ENCODE results near the gene FYTTD1. TPM values are rescaled to one million over a fixed set of nuclear protein-coding genes. Genes with fewer than 3 reads are reported as not detected.

FYTTD1 gene
- total RNA-seq, 1 experiment from 2014 or later, result 55.8 TPM

DNA sequence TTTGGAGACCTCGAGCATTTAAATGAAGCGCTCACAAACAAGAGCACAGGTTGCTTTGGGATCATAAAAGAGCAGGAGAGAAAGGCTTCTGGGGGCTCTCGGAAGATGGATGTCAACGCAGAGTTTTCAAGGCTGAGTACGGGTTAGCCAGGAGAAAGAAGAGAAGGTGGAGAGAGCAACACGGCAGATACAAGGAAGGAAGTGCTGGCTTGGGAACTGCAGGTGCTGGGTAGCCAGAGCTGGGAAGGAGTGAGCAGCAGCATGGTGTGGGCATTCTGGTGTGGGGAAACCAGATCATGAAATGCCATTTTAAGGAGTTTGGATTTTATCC, 12.4 kb upstream of the FYTTD1 start:
- no peak for DNase-seq (ENCODE audit: low read depth)

DNA sequence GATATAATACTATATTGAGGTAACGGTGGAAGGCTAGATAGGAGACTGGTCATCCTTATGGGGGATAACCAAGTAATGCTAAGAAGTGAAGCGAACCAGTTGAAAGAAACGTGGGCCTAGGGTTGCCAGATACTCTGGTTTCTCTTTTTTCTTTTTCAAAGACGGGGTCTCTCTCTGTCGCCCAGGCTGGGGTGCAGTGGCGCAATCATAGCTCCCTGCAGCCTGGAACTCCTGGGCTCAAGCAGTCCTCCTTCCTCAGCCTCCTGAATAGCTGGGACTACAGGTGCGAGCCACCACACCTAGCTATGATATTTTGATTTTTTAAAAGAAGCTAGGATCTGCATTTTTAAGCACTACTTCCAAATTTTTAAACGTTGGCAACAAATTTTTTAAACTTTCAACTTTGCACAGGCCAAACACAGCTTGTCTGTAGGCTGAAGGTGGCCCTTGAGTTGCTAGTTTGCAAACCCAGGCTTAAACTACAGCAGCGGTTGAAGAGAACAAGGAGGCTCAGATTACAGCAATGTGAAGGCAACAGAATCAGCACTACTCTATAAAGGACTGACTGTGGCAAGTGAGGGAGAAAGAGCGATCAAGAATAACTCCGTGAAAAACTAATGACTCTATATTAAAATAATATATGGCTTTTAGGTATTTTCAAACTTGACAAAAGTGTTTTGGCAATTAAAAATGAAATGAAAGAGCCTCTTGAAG, 11.8 kb upstream of the FYTTD1 start:
- DNase-seq (ENCODE audit: low read depth), result no peak

- no peak for DNase-seq (ENCODE audit: low read depth)
Observed at GRCh38 chr3:197742787-197743186, 6.9 kb upstream of the FYTTD1 start.

DNA sequence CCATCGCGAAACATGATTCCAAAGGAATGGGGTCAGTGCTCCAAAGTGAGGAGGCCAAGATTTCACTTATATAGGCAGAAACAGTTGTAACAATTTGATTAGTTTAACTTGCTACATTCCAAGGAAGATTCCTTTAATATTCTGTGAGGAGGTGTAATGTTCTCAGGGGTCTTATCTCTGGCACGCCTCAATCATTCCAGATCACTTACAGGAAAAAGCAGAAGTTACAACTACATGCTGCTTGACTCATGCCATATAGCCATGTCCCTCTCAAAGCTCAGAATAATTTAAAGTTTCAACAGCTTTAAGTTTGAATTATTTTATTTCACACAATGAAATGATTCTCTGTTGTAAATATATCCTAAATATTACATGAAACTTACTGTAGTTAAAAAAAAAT, 3.5 kb upstream of the FYTTD1 start:
- DNase-seq (ENCODE audit: low read depth), result no peak

DNA sequence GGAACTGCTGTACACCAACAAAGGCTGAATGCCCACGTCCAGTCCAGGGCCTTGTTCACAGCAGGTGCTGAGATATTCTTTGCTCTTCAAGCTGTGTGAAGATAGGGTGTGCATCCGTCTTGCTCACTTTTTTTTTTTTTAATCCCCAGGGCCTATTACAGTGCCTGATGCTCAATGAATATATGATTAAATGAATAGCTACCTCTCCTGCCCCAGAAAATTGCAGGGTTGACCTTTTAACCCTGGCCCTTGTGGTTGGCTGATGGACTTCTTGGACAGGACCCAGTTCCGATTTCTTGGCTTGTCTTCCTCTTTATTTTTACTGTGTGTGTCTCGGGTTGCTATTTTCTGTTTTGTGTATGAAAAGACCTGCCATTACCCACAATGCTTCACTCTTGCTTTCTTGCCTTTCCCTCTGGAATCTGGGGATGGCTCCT, 2.9 kb upstream of the FYTTD1 start:
- no peak for DNase-seq (ENCODE audit: low read depth)

GRCh38 chr3:197748597-197749314, 927 bp upstream of the FYTTD1 start:
- DNase-seq (ENCODE audit: low read depth), result no peak

DNA sequence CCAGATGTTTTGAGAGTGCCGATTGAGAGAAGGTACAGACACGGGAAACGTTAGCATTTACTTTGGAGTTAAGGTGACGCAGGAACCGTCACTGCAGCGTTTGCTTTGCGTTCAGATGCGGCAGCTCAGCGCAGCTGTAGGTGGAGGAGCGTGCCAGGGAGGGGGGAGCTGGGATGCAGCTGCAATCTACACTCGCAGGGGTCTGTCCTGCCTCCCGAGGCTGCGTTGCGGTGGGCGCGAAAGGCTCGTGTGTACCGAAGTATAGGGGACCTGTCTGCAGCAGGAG, 425 bp upstream of the FYTTD1 start:
- peak; percentile 62 for DNase-seq (ENCODE audit: low read depth)

DNA sequence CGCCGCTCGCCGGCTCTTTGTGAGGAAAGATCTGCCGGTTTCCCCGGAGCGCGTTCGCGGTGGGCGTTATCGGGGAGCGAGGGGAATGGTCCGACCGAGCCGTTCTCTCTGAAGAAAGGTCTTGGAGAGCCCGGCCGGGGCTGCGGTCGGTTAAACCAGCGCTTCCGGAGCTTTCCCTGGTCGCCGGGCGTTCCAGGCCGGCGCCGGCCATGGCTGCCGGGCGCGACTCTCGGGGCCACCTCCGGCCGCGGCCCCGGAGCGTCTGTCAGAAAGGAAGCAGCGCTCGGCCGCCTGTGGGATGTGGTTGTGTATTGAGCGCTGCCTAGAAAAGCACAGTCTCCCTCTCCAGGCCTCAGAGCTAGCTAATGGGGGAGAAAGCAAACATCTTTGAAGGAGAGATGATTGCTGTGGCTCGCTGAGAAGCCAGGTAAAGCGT, 731 bp downstream of the FYTTD1 start:
- peak; percentile 78 for DNase-seq (ENCODE audit: low read depth)

GRCh38 chr3:197750858-197751737, 1.4 kb downstream of the FYTTD1 start:
- DNase-seq (ENCODE audit: low read depth), result peak; percentile 54

DNA sequence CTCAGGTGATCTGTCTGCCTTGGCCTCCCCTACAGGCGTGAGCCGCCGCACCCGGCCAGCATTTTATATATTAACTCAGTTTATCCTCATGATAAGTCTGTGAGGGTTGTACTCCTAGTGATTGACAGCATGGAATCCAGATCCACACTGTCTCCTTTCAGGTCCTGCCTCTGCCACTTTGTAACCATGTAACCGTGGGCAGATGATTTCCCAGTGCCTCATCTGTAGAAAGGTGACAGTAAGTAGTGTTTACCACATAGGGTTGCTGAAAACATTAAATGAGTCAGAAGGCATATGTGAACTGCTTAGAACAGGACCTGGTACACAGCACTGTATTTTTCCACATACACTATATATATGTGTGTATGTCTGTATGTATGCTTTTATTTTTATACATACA, 2.4 kb downstream of the FYTTD1 start:
- no peak for DNase-seq (ENCODE audit: low read depth)

DNA sequence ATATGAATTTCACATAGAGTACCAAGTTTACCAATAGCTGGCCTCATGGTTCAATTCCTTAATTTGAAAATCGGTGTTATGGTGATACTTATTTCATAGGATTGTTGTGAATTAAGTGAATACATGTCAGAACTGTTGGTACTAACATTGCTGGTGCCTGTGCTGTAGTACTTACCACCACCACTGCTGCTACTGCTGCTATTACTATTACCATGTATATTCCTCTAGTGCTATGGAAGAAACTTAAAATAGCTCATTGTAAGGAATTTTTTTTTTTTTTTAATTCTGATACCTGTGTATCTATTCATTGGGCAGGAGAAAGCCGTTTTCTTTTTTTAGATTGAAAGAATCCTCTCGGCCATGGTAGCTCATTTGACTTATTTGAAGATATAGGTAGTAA, 3.6 kb downstream of the FYTTD1 start:
- DNase-seq (ENCODE audit: low read depth), result no peak

DNA sequence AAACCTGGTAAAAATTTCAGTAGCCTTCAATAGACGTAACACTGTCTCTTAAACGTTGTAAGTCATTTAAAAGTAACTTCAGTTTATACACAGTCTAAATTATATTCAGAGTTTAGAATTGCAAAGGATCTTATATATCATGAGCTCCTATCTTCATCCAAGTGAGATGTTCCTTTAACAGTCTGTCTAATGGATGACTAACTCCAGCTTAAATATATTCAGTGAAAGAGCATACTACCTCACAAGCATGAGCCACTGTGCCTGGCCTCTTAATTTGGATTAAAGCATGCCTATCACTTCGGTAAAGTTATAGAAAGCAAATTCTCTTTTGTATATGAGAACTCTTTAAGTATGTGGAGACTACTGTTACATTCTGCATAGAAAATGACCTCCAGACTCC, 7.0 kb downstream of the FYTTD1 start:
- no peak for DNase-seq (ENCODE audit: low read depth)

DNA sequence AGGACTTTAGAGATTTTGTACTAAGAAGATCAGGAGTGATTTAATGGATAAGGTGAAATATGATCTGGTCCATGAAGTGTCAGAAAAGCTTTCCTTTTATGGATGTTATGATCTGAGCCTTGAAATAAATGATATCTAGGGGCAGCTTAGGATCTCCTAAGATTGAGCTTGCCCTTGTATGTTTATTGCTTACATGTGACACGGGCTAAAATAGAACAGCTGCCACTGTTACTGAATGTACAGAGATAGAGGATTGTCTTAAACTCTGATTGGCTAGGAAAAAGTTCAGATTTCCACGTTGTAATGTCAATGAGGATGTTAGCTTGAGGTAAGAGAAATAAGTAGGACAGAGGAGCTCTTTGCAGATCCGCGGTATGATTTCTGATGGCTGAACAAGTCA, 8.8 kb downstream of the FYTTD1 start:
- DNase-seq (ENCODE audit: low read depth), result no peak

DNA sequence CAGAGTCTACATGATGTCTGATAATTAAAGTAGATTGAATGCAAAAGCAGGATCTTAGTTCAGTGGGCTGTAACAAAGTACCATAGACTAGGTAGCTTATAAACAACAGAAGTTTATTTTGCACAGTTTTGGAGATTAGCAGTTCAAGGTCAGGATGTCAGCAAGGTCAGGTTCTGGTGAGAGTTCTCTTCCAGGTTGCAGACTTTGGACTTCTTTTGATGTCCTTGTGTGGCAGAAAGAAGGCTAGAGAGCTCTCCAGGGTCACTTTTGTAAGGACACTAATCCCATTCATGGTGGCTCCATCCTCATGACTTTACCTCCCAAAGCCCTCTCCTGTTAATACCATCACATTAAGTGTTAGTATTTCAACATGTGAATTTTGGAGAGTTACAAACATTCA, 12.1 kb downstream of the FYTTD1 start:
- DNase-seq (ENCODE audit: low read depth), result no peak

DNA sequence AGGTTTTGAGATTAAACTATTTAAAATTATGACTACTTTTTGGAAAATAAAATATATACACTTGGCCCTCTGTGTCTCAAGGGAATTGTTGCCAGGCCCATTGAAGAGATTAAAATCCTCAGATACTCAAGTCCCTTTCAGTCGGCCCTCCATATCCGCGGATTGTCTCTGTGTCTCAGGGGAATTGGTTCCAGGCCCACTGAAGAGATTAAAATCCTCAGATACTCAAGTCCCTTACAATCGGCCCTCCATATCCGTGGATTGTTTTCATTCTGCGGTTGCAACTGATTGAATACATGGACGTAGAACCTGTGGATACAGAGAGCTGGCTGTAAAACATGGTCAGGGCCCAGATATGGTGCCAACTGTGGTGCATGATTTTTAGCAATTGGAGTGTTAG, 25.6 kb downstream of the FYTTD1 start:
- no peak for DNase-seq (ENCODE audit: low read depth)

DNA sequence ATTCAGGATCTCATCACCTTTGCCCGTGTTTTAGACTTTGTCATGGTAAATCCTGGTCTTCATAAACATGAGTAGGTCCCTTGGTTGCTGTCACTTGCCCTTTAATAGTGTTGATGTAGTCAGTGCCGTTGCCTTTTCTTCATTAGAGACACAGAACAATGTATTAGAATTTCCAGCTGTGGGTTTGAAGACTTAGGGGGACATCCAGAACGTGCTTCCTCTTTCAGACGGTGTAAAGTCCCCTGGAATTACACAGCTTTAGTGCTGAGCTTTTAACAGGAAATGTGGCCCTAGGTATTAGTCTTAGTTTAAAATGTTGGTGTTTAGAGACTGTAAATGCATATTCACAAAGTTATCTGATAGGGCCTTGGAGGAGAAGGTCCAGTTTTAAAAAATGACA, 32.5 kb downstream of the FYTTD1 start:
- DNase-seq (ENCODE audit: low read depth), result no peak

DNA sequence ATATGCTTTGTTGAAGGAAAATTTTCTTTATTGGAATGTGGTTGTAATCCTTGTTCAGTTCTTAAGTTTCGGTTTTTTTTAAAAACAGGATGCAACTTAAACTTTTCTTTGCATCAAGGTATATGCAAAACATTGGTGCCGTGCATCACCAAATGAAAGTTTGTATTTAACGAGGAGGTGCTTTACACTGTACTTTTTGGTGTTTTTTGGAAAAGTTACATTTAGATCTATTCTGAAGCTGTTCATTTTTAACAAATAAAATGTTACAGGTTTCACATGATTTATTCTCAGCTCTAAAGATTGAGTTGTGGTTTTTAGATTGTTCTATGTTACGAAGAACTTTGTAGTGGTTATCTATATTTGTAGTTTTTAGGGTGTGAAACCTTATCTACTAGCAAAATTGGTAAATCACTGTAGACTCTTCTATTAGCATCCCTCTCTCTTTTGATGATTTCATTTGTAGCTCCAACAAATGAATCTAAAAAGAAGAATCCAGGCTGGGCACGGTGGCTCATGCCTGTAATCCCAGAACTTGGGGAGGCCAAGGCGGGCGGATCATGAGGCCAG, 34.4 kb downstream of the FYTTD1 start:
- DNase-seq (ENCODE audit: low read depth), result no peak

DNA sequence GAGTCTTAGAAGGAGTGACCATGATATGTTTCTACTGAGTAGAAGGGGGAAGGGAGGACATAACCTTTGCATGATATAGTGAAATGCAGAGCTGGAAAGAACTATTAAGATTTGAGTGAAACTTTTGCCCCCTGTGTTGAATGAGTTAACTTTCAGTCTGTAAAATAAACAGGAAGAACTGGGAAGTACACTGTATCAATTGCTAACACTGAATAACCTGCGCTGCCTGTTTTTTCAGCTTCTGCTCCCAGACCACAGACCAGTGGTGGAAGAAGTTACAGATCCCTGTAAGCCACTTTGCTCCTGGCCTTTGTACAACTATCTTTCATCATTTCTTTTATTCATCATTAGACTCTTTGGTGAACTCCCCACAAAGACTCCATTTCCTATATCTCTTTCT, 37.7 kb downstream of the FYTTD1 start:
- DNase-seq (ENCODE audit: low read depth), result no peak

- DNase-seq (ENCODE audit: low read depth), result no peak
Observed at GRCh38 chr3:197789309-197789708, 39.6 kb downstream of the FYTTD1 start.

DNA sequence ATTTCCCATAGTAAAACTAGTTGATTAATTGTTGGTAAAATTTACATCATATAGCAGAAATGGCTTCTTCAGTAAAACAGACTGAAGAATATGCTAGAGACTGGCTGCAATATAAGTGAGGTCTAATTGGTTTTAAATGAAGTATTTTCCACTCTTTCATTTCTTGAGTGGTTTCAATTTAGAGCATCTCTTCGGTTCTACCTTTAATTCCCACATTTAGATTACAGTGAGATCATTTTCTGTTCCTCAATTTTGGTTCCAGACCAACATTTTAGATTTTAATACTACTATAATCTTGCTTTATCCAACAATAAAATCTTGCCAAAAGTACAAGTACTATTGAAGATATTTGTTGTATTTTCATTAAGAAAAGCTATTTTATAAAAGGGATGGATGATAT, 40.4 kb downstream of the FYTTD1 start:
- DNase-seq (ENCODE audit: low read depth), result no peak

- peak; percentile 92 for DNase-seq (ENCODE audit: low read depth)
Observed at GRCh38 chr3:197791113-197791891, 41.6 kb downstream of the FYTTD1 start, which contains the start of gene LRCH3. Gene LRCH3, plus strand, starts transcription at chr3:197791254. Its CDS starts 25 bp downstream, at chr3:197791279.

All from Daoy (cell line).